K562 (cell line): ENCODE measurements around the gene CCNL2. TPM values are rescaled to one million over a fixed set of nuclear protein-coding genes. Genes with fewer than 3 reads are reported as not detected.

Source experiments
- CAMTA2 ChIP-seq: fragments of 250-450 bp; sonication (Bioruptor Pico); conservative IDR thresholded peaks from 2 replicates; pipeline ENCODE4 v1.5.1; 2022
- CBFB ChIP-seq: sonication (generic); formaldehyde crosslinking; IDR thresholded peaks from 2 replicates; pipeline ENCODE4 v1.4.0; 2020; ENCODE audit warnings: mild to moderate bottlenecking, missing genetic modification reagents
- ETV5 ChIP-seq: sonication (generic); formaldehyde crosslinking; IDR thresholded peaks from 2 replicates; pipeline ENCODE4 v1.4.0; 2020; ENCODE audit warnings: low read depth, mild to moderate bottlenecking, missing genetic modification reagents
- HBP1 ChIP-seq: fragments of 450-650 bp; formaldehyde crosslinking; IDR thresholded peaks from 2 replicates; pipeline ENCODE4 v1.4.0; 2022; ENCODE audit warnings: missing genetic modification characterization
- HCFC1 ChIP-seq: IDR thresholded peaks from 2 replicates; pipeline ENCODE4 v1.6.1; 2012; ENCODE audit warnings: low read depth, low read length, improper control_type of control experiment
- HNRNPL ChIP-seq: fragments of 200-400 bp; formaldehyde crosslinking; IDR thresholded peaks from 2 replicates; pipeline ENCODE4 v1.6.1; 2017; ENCODE audit warnings: low read depth, mild to moderate bottlenecking, low read length
- MECOM ChIP-seq: fragments of 250-450 bp; sonication (Bioruptor Pico); IDR thresholded peaks from 2 replicates; pipeline ENCODE4 v1.8.0; 2022; ENCODE audit warnings: inconsistent platforms
- MYC ChIP-seq, 2 experiments: fragments of 250-450 bp in 1 of 2; sonication (Bioruptor Pico) in 1 of 2; IDR thresholded peaks; 2 replicates each; pipeline versions ENCODE4 v1.5.1 to v1.6.1; 2012 to 2021; ENCODE audit warnings: low read depth in 2 of 2, borderline replicate concordance in 1 of 2, improper control_type of control experiment in 1 of 2, low read length in 1 of 2, mild to moderate bottlenecking in 1 of 2, moderate library complexity in 1 of 2
- RAD21 ChIP-seq, 2 experiments: fragments of 250-450 bp in 1 of 2; fragments of 450-650 bp in 1 of 2; sonication (Bioruptor Pico) in 1 of 2; formaldehyde crosslinking in 1 of 2; IDR thresholded peaks in 1 of 2; conservative IDR thresholded peaks in 1 of 2; 2 replicates each; pipeline versions ENCODE4 v1.4.0 to v1.8.0; 2020 to 2022; ENCODE audit warnings: mild to moderate bottlenecking in 2 of 2, moderate library complexity in 1 of 2
- RB1 ChIP-seq: fragments of 450-650 bp; IDR thresholded peaks from 2 replicates; pipeline ENCODE4 v1.6.1; 2017; ENCODE audit warnings: low read depth, mild to moderate bottlenecking
- RHOXF2B ChIP-seq: fragments of 250-450 bp; sonication (Bioruptor Pico); conservative IDR thresholded peaks from 2 replicates; pipeline ENCODE4 v1.5.1; 2021
- SETDB1 ChIP-seq: IDR thresholded peaks from one replicate; pipeline ENCODE4 v1.6.1; 2012; ENCODE audit warnings: low read length, control low read depth, inconsistent platforms
- SLC30A9 ChIP-seq: fragments of 250-450 bp; sonication (Bioruptor Pico); IDR thresholded peaks from 2 replicates; pipeline ENCODE4 v1.8.0; 2022; ENCODE audit warnings: mild to moderate bottlenecking, moderate library complexity
- SMC3 ChIP-seq: conservative IDR thresholded peaks from 2 replicates; pipeline ENCODE4 v1.6.1; 2011; ENCODE audit warnings: low read depth, low read length, improper control_type of control experiment; ENCODE audit not compliant: insufficient read depth
- SRSF1 ChIP-seq: fragments of 200-400 bp; formaldehyde crosslinking; IDR thresholded peaks from 2 replicates; pipeline ENCODE4 v1.6.1; 2017; ENCODE audit warnings: mild to moderate bottlenecking, low read depth, low read length, moderate library complexity
- SUPT5H ChIP-seq: fragments of 450-650 bp; IDR thresholded peaks from 2 replicates; pipeline ENCODE4 v1.6.1; 2016
- TAF9B ChIP-seq: fragments of 450-650 bp; IDR thresholded peaks from 2 replicates; pipeline ENCODE4 v1.6.1; 2018; ENCODE audit warnings: mild to moderate bottlenecking; ENCODE audit not compliant: partially characterized antibody
- UBTF ChIP-seq, 2 experiments: IDR thresholded peaks; 2 replicates each; pipeline ENCODE4 v1.6.1; 2012; ENCODE audit warnings: improper control_type of control experiment in 2 of 2, low read depth in 2 of 2, low read length in 2 of 2, borderline replicate concordance in 1 of 2
- ZBTB1 ChIP-seq: sonication (generic); formaldehyde crosslinking; IDR thresholded peaks from 2 replicates; pipeline ENCODE4 v1.8.1; 2023; ENCODE audit warnings: missing genetic modification reagents, low read depth, mild to moderate bottlenecking, borderline replicate concordance
- ZKSCAN1 ChIP-seq: fragments of 150-350 bp; IDR thresholded peaks from 2 replicates; pipeline ENCODE4 v1.6.1; 2016; ENCODE audit warnings: low read depth, low read length
- ZNF124 ChIP-seq: sonication (generic); formaldehyde crosslinking; IDR thresholded peaks from 2 replicates; pipeline ENCODE4 v1.8.1; 2022; ENCODE audit warnings: missing genetic modification reagents
- ZNF274 ChIP-seq: IDR thresholded peaks from 2 replicates; pipeline ENCODE4 v1.6.1; 2011; ENCODE audit warnings: low read depth, mild to moderate bottlenecking, low read length, moderate library complexity, borderline replicate concordance
- ZNF282 ChIP-seq: sonication (generic); formaldehyde crosslinking; IDR thresholded peaks from 2 replicates; pipeline ENCODE4 v1.8.1; 2023; ENCODE audit warnings: missing genetic modification reagents
- polyA plus RNA-seq, 8 experiments: library from polyadenylated mRNA; depleted of rRNA in 4 of 8; stranded (reverse) in 5 of 8; unstranded in 3 of 8; fragments of >200 nt; fragmentation: Nextera tagmentation in 2 of 8; fragmentation: Illumina TruSeq in 1 of 8; extraction: Ambion mirVana in 2 of 8; extraction: Trizol in 1 of 8; gene quantifications; 2 replicates each; pipeline versions ENCODE4 v1.2.1 to v1.2.3, GENCODE V29; 2011 to 2014; ENCODE audit warnings: inconsistent platforms in 1 of 8, missing spikeins in 1 of 8
- total RNA-seq, 7 experiments: library from RNA; depleted of rRNA in 6 of 7; stranded (reverse); fragments of >200 nt in 6 of 7; fragmentation: Illumina TruSeq in 2 of 7; extraction: Trizol in 2 of 7; gene quantifications; 2 replicates each; pipeline versions ENCODE4 v1.2.1 to v1.2.3, GENCODE V29; 2011 to 2021; ENCODE audit warnings: low replicate concordance in 1 of 7

The CCNL2 gene
- total and polyA plus RNA-seq, 9 of the 15 experiments (the other 6 are each of a cell fraction or from before 2014, with no cell fraction given): 2.8 to 287 (median 94.5) TPM

- TF ChIP-seq UBTF (IDR thresholded peaks at IDR 0.05; ENCODE audit: borderline replicate concordance in 1 of 2, low read depth in 2 of 2, low read length in 2 of 2) (no peak), SLC30A9 (CRISPR knock-in tag) (no peak), ZNF274 (no peak), HCFC1 (peak; percentile 30; the same call in 1 of the 2 replicates), MECOM (no peak), SRSF1 (no peak), CBFB (CRISPR knock-in tag) (no peak; the same call in 1 of the 2 replicates), ZBTB1 (CRISPR knock-in tag) (0 out of 2 replicates have a peak, but pooled peaks have one; percentile 3), HBP1 (CRISPR knock-in tag) (peak; percentile 2; the same call in 1 of the 2 replicates), RHOXF2B (no peak), SETDB1 (no peak), MYC (IDR thresholded peaks at IDR 0.05; ENCODE audit: low read depth, low read length) (peak; percentile 12; the same call in 1 of the 2 replicates), MYC (CRISPR knock-in tag; IDR thresholded peaks at IDR 0.05; ENCODE audit: borderline replicate concordance, low read depth) (peak; percentile 37; the same call in 1 of the 2 replicates), TAF9B (no peak), ZNF282 (CRISPR knock-in tag) (peak; percentile 30; the same call in 1 of the 2 replicates), ZKSCAN1 (no peak), SUPT5H (peak; percentile 26; the same call in 1 of the 2 replicates), HNRNPL (no peak), RB1 (peak; percentile 71; the same call in 1 of the 2 replicates), RAD21 (CRISPR knock-in tag; conservative IDR thresholded peaks at IDR 0.05 in 1 of 2, IDR thresholded peaks at IDR 0.05 in 1 of 2) (peak; percentile 55 to 73), ETV5 (CRISPR knock-in tag) (peak; percentile 29; the same call in 1 of the 2 replicates), CAMTA2 (0 out of 2 replicates have a peak, but pooled peaks have one; percentile 77), SMC3 (peak; percentile 88), ZNF124 (CRISPR knock-in tag) (no peak)
Observed at GRCh38 chr1:1371746-1372711, 27.1 kb downstream of the CCNL2 start (continued).
